K562 (cell line): ENCODE results near the gene SLC39A5. TPM values are rescaled to one million over a fixed set of nuclear protein-coding genes. Genes with fewer than 3 reads are reported as not detected.

Experiments used
- DEAF1 ChIP-seq: fragments of 450-650 bp; formaldehyde crosslinking; IDR thresholded peaks from 2 replicates; pipeline ENCODE4 v1.4.0; 2020; ENCODE audit warnings: mild to moderate bottlenecking, moderate library complexity
- HNRNPH1 ChIP-seq: fragments of 200-400 bp; formaldehyde crosslinking; optimal IDR thresholded peaks from 2 replicates; pipeline ENCODE3; 2017; ENCODE audit warnings: low read depth, mild to moderate bottlenecking, low read length, moderate library complexity
- KAT7 ChIP-seq: sonication (generic); formaldehyde crosslinking; IDR thresholded peaks from 2 replicates; pipeline ENCODE4 v1.8.0; 2022; ENCODE audit warnings: missing genetic modification reagents, mild to moderate bottlenecking, borderline replicate concordance
- RAD21 ChIP-seq, 2 experiments: fragments of 250-450 bp in 1 of 2; fragments of 450-650 bp in 1 of 2; sonication (Bioruptor Pico) in 1 of 2; formaldehyde crosslinking in 1 of 2; IDR thresholded peaks in 1 of 2; conservative IDR thresholded peaks in 1 of 2; 2 replicates each; pipeline versions ENCODE4 v1.4.0 to v1.8.0; 2020 to 2022; ENCODE audit warnings: mild to moderate bottlenecking in 2 of 2, moderate library complexity in 1 of 2
- REST ChIP-seq, 2 experiments: fragments of 450-650 bp; formaldehyde crosslinking in 1 of 2; IDR thresholded peaks; 2 replicates each; pipeline versions ENCODE4 v1.4.0 to v1.6.1; 2014 to 2020; ENCODE audit warnings: mild to moderate bottlenecking in 2 of 2, borderline replicate concordance in 1 of 2, low read depth in 1 of 2
- SMC3 ChIP-seq: conservative IDR thresholded peaks from 2 replicates; pipeline ENCODE4 v1.6.1; 2011; ENCODE audit warnings: low read depth, low read length, improper control_type of control experiment; ENCODE audit not compliant: insufficient read depth
- polyA plus RNA-seq, 8 experiments: library from polyadenylated mRNA; depleted of rRNA in 4 of 8; stranded (reverse) in 5 of 8; unstranded in 3 of 8; fragments of >200 nt; fragmentation: Nextera tagmentation in 2 of 8; fragmentation: Illumina TruSeq in 1 of 8; extraction: Ambion mirVana in 2 of 8; extraction: Trizol in 1 of 8; gene quantifications; 2 replicates each; pipeline versions ENCODE4 v1.2.1 to v1.2.3, GENCODE V29; 2011 to 2014; ENCODE audit warnings: inconsistent platforms in 1 of 8, missing spikeins in 1 of 8
- total RNA-seq, 7 experiments: library from RNA; depleted of rRNA in 6 of 7; stranded (reverse); fragments of >200 nt in 6 of 7; fragmentation: Illumina TruSeq in 2 of 7; extraction: Trizol in 2 of 7; gene quantifications; 2 replicates each; pipeline versions ENCODE4 v1.2.1 to v1.2.3, GENCODE V29; 2011 to 2021; ENCODE audit warnings: low replicate concordance in 1 of 7
- TF ChIP-seq, protein P1 (sequence below): fragments of 200-800 bp; sonication (Bioruptor generic); IDR thresholded peaks from 2 replicates; pipeline ENCODE4 v1.6.1; 2017; ENCODE audit warnings: missing genetic modification characterization, missing compliant biosample characterization

The SLC39A5 gene
- total and polyA plus RNA-seq, 9 of the 15 experiments (the other 6 are each of a cell fraction or from before 2014, with no cell fraction given) = 0.08 to 0.10 TPM; not detected in 7

- peak; percentile 67; the same call in 1 of the 2 replicates for TF ChIP-seq REST (IDR thresholded peaks at IDR 0.05; ENCODE audit: borderline replicate concordance)
- no peak for TF ChIP-seq REST (CRISPR knock-in tag; IDR thresholded peaks at IDR 0.05; ENCODE audit: low read depth)
- peak; percentile 57 for TF ChIP-seq SMC3
- no peak for TF ChIP-seq HNRNPH1
- TF ChIP-seq, protein P1, sequence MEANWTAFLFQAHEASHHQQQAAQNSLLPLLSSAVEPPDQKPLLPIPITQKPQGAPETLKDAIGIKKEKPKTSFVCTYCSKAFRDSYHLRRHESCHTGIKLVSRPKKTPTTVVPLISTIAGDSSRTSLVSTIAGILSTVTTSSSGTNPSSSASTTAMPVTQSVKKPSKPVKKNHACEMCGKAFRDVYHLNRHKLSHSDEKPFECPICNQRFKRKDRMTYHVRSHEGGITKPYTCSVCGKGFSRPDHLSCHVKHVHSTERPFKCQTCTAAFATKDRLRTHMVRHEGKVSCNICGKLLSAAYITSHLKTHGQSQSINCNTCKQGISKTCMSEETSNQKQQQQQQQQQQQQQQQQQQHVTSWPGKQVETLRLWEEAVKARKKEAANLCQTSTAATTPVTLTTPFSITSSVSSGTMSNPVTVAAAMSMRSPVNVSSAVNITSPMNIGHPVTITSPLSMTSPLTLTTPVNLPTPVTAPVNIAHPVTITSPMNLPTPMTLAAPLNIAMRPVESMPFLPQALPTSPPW = 0 out of 2 replicates have a peak, but pooled peaks have one; percentile 15
- peak; percentile 55 to 73 for TF ChIP-seq RAD21 (CRISPR knock-in tag; conservative IDR thresholded peaks at IDR 0.05 in 1 of 2, IDR thresholded peaks at IDR 0.05 in 1 of 2)
- TF ChIP-seq DEAF1 (CRISPR knock-in tag) = peak; percentile 45; the same call in 1 of the 2 replicates
- TF ChIP-seq KAT7 (CRISPR knock-in tag) = 0 out of 2 replicates have a peak, but pooled peaks have one; percentile 64
Observed at GRCh38 chr12:56206452-56207166, 23.2 kb upstream of the SLC39A5 start (continued).
